NB4 (cell line): ENCODE measurements around the gene ELAVL1.

Source experiments
- CTCF ChIP-seq: IDR thresholded peaks from one replicate; pipeline ENCODE4 v1.5.1; 2012; ENCODE audit warnings: low read depth, low read length
- MAX ChIP-seq: IDR thresholded peaks from 2 replicates; pipeline ENCODE4 v1.6.1; 2011; ENCODE audit warnings: low read depth, low read length
- MYC ChIP-seq: IDR thresholded peaks from 2 replicates; pipeline ENCODE4 v1.6.1; 2011; ENCODE audit warnings: low read depth, low read length
- POLR2A ChIP-seq: IDR thresholded peaks from 2 replicates; pipeline ENCODE4 v1.6.1; 2011; ENCODE audit warnings: mild to moderate bottlenecking; ENCODE audit not compliant: insufficient read length; ENCODE audit errors: extremely low read depth

- TF ChIP-seq CTCF: no peak
- no peak for TF ChIP-seq POLR2A
- TF ChIP-seq MYC: no peak
- no peak for TF ChIP-seq MAX
Observed at GRCh38 chr19:7968008-7968795, 37.2 kb downstream of the ELAVL1 start.
